Mesothelial cell of epicardium (in vitro differentiated cells): ENCODE results near the gene AGMO. TPM values are rescaled to one million over a fixed set of nuclear protein-coding genes. Genes with fewer than 3 reads are reported as not detected.

Experiments
- DNase-seq, 2 experiments: peaks; one replicate each; pipeline ENCODE4 v3.0.0; 2021; ENCODE audit warnings: low spot score in 2 of 2; ENCODE audit not compliant: unreplicated experiment in 2 of 2
- H3K27ac Mint-ChIP-seq: 2 replicates; pipeline ENCODE4 v1.8.0; 2021; ENCODE audit warnings: mixed read lengths
- H3K27me3 Mint-ChIP-seq: 2 replicates; pipeline ENCODE4 v1.8.0; 2021; ENCODE audit warnings: low read depth, mixed read lengths
- H3K36me3 Mint-ChIP-seq: 2 replicates; pipeline ENCODE4 v1.8.0; 2021; ENCODE audit warnings: mixed read lengths
- H3K4me1 Mint-ChIP-seq: 2 replicates; pipeline ENCODE4 v1.8.0; 2021; ENCODE audit warnings: mixed read lengths
- H3K4me3 Mint-ChIP-seq: 2 replicates; pipeline ENCODE4 v1.8.0; 2021; ENCODE audit warnings: mild to moderate bottlenecking, moderate library complexity, mixed read lengths
- H3K9me3 Mint-ChIP-seq: 2 replicates; pipeline ENCODE4 v1.8.0; 2021; ENCODE audit warnings: mixed read lengths
- CTCF ChIP-seq: fragments of 200-600 bp; sonication (generic); IDR thresholded peaks from one replicate; pipeline ENCODE4 v1.5.0; 2021; ENCODE audit warnings: antibody characterized with exemption; ENCODE audit not compliant: unreplicated experiment
- total RNA-seq: library from RNA; stranded (reverse); gene quantifications from 3 replicates; pipeline ENCODE4 v1.2.1, GENCODE V29; 2021

Gene AGMO
- total RNA-seq = 0.95 to 1.1 TPM (median 1.0 TPM) in 3 replicates

DNA sequence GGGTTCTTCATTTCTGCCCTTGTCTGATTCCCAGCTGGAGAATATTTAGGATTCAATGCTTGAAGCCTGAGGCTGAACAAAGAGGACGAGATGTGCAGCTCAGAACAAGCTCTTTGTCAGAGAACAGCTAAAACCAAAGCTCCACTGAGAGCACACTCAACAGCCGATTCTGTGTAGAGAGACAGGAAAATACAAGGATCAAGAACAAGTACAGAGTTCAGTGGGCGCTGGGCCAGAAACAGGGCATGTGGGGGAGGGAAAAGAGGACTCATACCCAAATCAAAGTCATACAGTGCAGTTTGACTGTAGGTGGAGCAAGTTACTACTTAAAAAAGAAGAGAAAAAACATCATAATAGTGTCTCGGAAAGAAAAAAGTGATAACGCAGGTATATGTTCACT, at the start of gene AGMO:
TSS of gene AGMO (minus strand) at position 181 of the 400 bp plus-strand sequence.
- Mint-ChIP-seq H3K9me3 (no peaks in the 10 kb centered on the region), H3K36me3 (no peaks in the 10 kb centered on the region), H3K27me3 (no peaks in the 10 kb centered on the region), H3K27ac (peak within 1 kb of the TSS; percentile 1), H3K4me1 (peaks cover 11% of the 10 kb centered on the region), H3K4me3 (no peak within 1 kb of the TSS)
- no peak for TF ChIP-seq CTCF
- DNase-seq = no peak

GRCh38 chr7:15610503-15610902, 48.7 kb upstream of the AGMO start:
- H3K9me3 Mint-ChIP-seq = no peaks in the 10 kb centered on the region
- no peaks in the 10 kb centered on the region for H3K27me3 Mint-ChIP-seq
- no peaks in the 10 kb centered on the region for H3K36me3 Mint-ChIP-seq
- no peak overlapping the region for H3K4me3 Mint-ChIP-seq
- peaks cover 5% of the 10 kb centered on the region for H3K4me1 Mint-ChIP-seq
- DNase-seq = no peak
- no peak overlapping the region for H3K27ac Mint-ChIP-seq
- TF ChIP-seq CTCF = no peak

DNA sequence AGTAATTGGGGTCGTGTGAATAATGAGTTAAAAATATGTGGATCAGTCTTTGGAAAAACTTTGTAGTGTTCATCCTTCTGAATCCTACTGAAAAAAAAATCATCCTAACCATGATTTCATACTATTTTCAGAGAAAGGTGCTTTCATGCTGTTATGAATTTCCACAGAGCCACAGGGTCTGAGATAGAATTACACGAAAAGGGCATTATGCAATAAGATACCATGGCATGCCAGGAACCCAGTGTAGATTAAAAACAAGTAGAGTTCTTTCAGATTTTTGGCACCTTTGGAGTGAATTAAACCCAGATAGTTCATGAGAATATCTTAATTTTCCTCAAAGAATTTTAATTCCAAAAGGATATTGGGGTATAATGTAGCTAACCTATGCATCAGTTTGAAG, 47.5 kb upstream of the AGMO start:
- DNase-seq = no peak
- no peaks in the 10 kb centered on the region for H3K27me3 Mint-ChIP-seq
- no peaks in the 10 kb centered on the region for H3K36me3 Mint-ChIP-seq
- no peak overlapping the region for H3K27ac Mint-ChIP-seq
- TF ChIP-seq CTCF = no peak
- peak overlapping the region; percentile 67 for H3K4me3 Mint-ChIP-seq
- H3K4me1 Mint-ChIP-seq = peaks cover 5% of the 10 kb centered on the region
- H3K9me3 Mint-ChIP-seq = no peaks in the 10 kb centered on the region

DNA sequence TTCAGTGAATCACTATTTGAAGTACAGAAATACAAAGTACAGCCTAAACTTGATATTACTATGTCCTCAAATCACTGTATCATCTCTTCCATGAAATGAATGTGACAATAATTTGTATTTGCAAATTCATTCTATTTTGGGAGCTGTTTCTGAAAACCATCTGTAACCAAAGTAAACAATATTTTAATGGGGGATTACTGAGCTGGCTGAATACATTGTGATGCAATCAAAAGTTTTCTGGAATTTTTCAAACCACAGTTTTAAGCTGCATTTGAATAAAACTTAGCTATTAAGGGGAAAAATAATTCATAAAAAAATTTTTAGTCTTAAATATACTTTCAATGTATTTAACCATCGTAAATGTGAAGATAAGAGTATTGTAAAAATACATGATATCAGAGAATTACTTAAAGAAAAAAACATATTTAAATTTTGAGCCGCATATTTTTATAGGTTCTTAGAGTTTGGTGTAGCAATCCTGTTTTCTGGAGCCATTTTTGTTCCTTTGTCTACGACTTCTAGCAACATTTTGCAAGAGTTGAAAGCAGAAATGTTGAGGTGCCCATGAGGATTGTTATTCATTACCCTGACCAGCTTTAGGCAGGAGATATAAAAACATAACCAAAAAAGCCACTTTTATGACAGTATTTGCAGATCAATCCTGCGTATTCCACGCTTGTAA, 45.9 kb upstream of the AGMO start:
- no peak for TF ChIP-seq CTCF
- DNase-seq = no peak
- no peaks in the 10 kb centered on the region for H3K9me3 Mint-ChIP-seq
- no peak overlapping the region for H3K27ac Mint-ChIP-seq
- no peaks in the 10 kb centered on the region for H3K36me3 Mint-ChIP-seq
- H3K4me3 Mint-ChIP-seq = no peak overlapping the region
- no peaks in the 10 kb centered on the region for H3K27me3 Mint-ChIP-seq
- H3K4me1 Mint-ChIP-seq = peaks cover 5% of the 10 kb centered on the region

DNA sequence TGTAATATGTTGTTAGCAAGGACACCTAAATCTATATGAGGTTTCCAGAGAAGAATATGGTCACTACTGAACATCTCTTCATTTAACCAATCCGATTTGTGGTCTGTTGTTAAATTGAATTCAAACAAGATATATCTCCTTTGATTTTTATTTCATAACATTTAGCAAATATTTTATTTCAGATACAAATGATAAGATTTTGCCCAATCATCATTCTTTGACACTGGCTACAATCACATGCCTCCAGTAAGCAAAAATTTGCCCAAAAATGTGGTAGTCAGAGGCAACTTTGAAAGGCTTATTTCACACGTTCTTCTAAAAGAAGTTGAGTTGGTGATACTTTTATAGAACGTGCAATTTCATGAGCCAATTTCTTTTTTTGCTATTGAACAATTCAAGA, 44.7 kb upstream of the AGMO start:
- H3K27me3 Mint-ChIP-seq = no peaks in the 10 kb centered on the region
- no peak overlapping the region for H3K4me3 Mint-ChIP-seq
- H3K36me3 Mint-ChIP-seq = no peaks in the 10 kb centered on the region
- DNase-seq = no peak
- H3K4me1 Mint-ChIP-seq = peaks cover 12% of the 10 kb centered on the region
- no peak overlapping the region for H3K27ac Mint-ChIP-seq
- no peak for TF ChIP-seq CTCF
- no peaks in the 10 kb centered on the region for H3K9me3 Mint-ChIP-seq
